GM21529 (cell line): ENCODE data around the gene DUSP28.
"Not testable (repeated sequence)": the region's sequence is repeated elsewhere in the genome, so short reads cannot be mapped to it uniquely, and the experiment has no call there.

ENCODE experiments used
- ATAC-seq: cut with Tn5 transposase; IDR thresholded peaks from one replicate; pipeline ENCODE4 v1.9.1; 2021; ENCODE audit not compliant: unreplicated experiment

Gene DUSP28

GRCh38 chr2:240526521-240526920, 33.6 kb upstream of the DUSP28 start:
- no peak for ATAC-seq

- ATAC-seq, result no peak
These were observed 32.9 kb upstream of the DUSP28 start for GRCh38 chr2:240527153-240527750.

DNA sequence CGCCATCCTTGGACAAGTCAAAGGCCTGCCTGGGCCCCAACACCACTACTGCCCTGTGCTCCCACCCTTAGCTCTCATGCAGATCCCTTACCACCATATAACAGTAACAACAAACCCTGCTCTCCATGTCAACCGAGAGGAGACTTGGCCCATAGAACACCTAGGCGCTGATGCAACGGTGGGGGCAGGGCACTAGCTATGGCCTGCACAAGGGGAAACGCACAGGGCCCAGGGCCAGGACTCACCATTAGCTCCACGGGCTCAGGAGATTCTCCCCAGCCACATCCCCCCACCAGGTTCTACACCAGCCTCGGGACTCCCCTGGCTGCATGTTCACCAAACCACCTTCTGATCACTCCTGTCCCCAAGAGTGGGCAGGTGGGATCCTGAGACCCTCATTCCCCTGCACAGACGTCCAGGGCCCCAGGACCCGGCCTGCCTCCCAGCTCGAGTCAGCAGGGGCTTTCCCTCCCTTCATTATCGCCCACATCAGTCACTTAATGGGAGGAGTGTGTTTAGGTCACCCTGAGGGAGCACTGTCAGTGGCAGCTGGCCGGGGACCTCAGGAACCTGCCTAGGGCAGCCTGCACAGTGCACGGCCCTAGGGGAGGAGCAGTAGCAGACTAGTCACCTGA, 31.6 kb upstream of the DUSP28 start:
- no peak for ATAC-seq

DNA sequence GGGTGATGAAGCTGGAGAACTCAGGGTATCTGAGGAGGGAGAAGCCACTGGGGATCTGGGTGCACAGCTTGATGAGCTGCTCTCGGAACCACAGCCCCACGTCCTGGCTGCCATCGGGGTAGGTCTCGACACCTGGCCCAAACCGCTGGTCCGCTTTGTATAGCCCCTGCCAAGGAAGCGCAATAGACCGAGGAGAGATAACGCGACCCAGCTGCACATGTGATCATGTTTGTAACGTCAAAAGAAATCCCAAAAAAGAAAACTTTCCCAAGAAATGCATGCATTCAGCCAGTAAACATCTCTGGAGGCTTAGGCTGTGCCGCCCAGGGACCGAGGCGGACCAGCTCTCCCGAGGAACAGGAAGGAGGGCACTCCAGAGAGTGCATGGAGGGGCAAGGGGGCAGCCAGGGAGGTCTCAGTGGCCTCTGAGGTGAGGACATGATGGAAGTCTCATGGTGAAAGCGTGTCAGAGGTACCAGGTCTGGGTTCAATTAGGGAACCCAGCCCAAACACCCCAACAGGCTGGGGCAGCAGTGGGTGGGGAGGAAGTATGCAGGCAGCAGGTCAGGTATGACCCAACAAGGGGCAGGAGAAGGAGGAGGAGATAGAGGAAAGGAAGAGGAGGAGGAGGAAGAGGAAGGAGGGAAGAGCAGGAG, 30.7 kb upstream of the DUSP28 start:
- ATAC-seq, result no peak

DNA sequence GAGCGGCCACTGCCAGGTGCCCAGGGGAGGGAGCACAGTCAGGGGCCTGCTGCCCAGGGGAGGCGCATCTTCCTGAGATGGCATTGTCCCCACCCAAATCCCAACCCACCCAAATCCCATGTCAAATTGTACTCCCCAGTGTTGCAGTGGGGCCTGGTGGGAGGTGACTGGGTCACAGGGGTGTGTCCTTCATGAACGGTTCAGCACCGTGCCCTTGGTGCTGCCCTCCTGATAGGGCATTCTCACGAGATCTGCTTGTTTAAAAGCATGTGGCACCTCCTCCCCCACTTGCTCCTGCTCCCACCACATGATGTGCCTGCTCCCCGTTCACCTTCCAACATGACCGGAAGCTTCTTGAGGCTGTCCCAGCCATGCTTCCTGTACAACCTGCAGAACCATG, 30.0 kb upstream of the DUSP28 start:
- no peak for ATAC-seq

DNA sequence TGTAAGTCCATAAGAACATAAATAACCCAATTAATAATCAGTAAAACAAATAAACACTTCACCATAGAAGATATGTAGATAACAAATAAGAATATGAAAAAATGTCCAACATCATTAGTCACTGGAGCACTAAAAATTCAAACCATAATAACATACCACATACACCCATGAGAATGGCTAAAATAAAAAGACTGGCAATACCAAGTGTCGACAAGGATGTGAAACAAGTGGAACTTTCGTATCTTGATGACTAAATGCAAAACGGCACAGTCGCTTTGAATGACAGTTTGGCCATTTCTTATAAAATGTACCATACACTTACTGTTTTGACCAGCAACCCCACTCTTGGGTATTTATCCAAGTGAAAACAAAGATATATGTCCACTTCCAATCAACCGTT, 29.1 kb upstream of the DUSP28 start:
- no peak for ATAC-seq

DNA sequence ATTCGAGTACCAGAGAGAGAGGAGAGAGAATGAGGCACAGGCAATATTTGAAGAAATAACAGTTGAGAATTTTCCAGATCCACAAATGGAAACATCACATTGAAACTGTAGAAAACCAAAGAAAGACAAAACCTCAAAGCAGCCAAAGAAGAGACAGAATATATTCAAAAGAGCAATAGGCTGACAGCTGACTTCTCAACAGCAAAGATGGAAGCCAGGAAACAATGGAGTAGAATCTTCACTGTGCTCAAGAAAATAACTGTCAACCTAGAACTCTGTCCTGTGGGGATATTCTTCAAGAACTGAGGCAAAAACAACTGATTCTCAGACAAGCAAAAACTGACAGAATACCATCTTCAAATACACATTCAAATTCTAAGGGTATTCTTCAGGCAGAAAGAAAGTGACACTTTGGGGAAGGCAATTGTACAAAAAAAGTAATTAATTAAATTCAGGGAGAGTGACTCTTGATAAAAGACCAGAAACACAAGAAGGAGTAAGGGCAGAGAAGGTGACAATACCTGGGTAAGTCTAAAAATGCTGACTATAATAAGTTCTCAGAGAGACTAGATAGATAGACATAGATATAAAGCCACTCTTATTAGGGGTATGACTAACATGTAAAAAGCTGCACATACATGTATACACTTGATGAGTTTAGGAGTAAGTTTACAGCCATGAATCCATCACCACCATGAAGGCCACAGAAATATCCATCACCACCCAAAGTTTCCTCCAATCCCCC, 28.0 kb upstream of the DUSP28 start:
- ATAC-seq, result no peak

GRCh38 chr2:240538031-240538780, 22.0 kb upstream of the DUSP28 start:
- ATAC-seq, result no peak

GRCh38 chr2:240539101-240539500, 21.1 kb upstream of the DUSP28 start:
- ATAC-seq, result not testable (repeated sequence)

DNA sequence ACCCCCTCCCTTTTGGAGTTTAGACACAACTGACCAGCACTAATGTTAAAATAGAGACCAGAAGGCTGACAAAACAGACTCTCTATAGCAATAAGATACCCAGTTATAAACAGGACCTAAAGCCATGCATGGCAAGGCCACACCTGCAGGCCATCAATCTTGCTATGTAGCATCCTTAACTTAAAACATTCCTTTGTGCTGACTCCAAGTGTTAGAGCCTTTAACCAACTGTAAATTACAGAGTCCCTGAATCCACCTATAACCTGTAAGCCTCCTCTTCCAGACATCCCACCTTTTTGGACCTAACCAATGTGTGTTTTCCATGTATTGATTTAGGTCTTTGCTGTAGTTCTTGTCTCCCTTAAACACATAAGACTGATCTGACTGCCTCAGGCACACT, 20.3 kb upstream of the DUSP28 start:
- no peak for ATAC-seq

DNA sequence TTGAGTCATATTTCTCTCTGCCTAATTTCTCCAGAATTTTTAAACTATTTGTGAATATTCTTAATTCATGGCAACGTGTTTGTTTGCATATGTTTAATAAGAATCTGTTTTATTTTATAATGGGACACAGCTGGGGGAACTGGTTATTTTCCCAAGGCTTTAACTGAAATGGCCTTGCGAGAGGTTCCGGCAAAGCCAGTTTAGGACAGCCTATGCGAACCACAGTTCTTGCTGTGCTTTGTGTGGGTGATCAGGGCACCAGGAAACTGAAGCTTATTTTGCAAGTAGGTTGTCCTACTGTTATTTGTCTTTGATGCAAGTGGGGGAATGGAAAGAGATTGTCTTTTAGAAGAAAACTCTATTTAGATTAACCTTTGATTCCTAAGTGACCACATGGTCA, 8.9 kb upstream of the DUSP28 start:
- ATAC-seq, result no peak

GRCh38 chr2:240551811-240552210, 8.3 kb upstream of the DUSP28 start:
- no peak for ATAC-seq

DNA sequence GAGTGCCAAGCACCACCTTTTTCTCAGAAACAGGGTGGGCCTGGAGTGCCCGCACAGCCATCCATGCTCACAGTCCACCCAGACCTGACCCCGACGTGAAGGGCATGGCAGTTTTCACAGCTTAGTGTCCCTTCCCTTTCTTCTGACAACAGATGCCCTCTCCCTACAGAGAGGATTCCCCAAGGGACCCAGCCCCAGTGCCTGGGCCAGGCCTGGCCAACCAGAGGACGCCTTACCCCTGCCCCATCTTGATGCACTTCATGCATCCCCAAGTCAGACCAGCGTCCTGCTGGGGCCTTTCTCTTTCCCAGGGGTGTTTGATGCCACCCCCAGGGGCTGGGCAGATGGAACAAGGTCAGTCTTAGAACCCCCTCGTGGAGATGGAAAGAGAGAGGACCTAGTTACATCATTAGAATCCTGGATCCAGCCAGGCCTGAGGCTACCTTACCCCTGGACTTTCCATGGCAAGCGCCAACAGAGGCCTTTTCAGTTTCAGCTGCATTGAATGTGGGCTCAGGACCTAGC, 6.1 kb upstream of the DUSP28 start:
- no peak for ATAC-seq

- no peak for ATAC-seq
These were observed 5.2 kb upstream of the DUSP28 start for GRCh38 chr2:240554767-240555493.

- ATAC-seq, result no peak
These were observed 4.5 kb upstream of the DUSP28 start for GRCh38 chr2:240555541-240556250.

GRCh38 chr2:240556553-240557100, 3.5 kb upstream of the DUSP28 start:
- no peak for ATAC-seq

- ATAC-seq, result no peak
These were observed 2.9 kb upstream of the DUSP28 start for GRCh38 chr2:240557101-240557751.

DNA sequence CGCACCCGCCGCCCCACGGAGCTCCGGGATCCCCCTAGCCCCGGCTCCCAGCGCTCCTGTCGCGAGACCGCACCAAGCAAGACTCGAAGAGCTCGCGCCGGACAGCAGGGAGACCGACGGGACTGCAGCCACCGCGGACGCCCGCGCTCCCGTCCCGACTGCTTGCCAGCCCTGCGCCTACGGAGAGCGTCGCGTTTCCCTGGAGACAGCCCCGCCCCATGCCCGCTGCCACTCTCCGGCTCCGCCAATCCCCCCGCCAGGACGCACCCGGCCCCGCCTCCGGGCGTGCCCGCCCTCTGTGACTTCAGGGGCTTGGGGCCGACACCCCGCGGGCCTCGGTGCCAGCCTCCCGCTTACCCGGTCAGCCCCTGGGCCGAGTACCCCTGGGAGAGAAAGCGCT, 2.3 kb upstream of the DUSP28 start, which contains the start of gene ANKMY1:
ANKMY1 (minus strand) TSS at position 181 of the 400 bp plus-strand sequence. CDS start 653 bp downstream, outside the sequence.
- ATAC-seq, result no peak
